T-helper 1 cell treated with Interleukin-12 subunit alpha and Interleukin-12 subunit beta and Interleukin-4 antibody, amounts not matched to agents 30 μg/mL and 1 μg/mL, for 36 hours (primary cell): ENCODE data around the gene RAD1.

ENCODE experiments used
- H3K27ac Mint-ChIP-seq: one replicate; pipeline ENCODE4 v1.8.0; 2021; ENCODE audit warnings: mild to moderate bottlenecking, mixed read lengths
- H3K27me3 Mint-ChIP-seq: one replicate; pipeline ENCODE4 v1.8.0; 2021; ENCODE audit warnings: low read depth, mixed read lengths
- H3K36me3 Mint-ChIP-seq: one replicate; pipeline ENCODE4 v1.8.0; 2021; ENCODE audit warnings: low read depth, mixed read lengths
- H3K4me1 Mint-ChIP-seq: one replicate; pipeline ENCODE4 v1.8.0; 2021; ENCODE audit warnings: low read depth, mixed read lengths
- H3K4me3 Mint-ChIP-seq: one replicate; pipeline ENCODE4 v1.8.0; 2021; ENCODE audit warnings: mild to moderate bottlenecking, moderate library complexity, mixed read lengths
- H3K9me3 Mint-ChIP-seq: one replicate; pipeline ENCODE4 v1.8.0; 2021; ENCODE audit warnings: mixed read lengths

RAD1 gene

DNA sequence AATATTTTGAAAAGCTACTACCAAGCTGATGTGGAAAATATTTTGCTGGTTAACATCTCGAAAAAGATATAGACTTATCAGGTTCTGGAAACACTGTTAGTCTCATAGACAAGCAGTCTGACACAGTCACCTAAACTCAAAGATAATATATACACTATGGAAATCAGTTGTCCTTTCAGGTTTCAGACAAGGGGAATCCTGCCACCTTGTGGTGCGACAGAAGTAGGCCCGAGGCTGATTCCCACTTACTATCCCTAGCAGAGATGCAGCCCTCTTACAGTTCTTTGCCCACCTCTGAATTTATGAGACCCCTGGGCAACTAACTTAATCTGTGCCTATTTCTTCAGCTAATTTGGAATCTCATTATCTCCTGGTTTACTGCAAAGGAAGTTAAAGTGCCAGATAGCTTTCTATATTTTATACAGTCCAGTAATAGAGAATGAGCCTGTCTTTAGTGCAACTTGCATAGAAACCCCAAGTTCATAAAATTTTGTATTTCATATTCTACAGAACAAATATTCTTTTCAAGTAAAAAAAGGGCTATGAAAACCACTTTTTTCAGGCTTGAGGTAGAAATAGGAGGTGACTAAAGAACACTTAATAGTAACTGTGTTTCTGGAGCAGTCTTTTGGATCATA lies 16.9 kb downstream of the RAD1 start:
- H3K4me1 Mint-ChIP-seq: no peaks in the 10 kb centered on the region
- no peak overlapping the region for H3K27ac Mint-ChIP-seq
- H3K9me3 Mint-ChIP-seq: no peaks in the 10 kb centered on the region
- H3K36me3 Mint-ChIP-seq: no peaks in the 10 kb centered on the region
- no peak overlapping the region for H3K4me3 Mint-ChIP-seq
- no peaks in the 10 kb centered on the region for H3K27me3 Mint-ChIP-seq

DNA sequence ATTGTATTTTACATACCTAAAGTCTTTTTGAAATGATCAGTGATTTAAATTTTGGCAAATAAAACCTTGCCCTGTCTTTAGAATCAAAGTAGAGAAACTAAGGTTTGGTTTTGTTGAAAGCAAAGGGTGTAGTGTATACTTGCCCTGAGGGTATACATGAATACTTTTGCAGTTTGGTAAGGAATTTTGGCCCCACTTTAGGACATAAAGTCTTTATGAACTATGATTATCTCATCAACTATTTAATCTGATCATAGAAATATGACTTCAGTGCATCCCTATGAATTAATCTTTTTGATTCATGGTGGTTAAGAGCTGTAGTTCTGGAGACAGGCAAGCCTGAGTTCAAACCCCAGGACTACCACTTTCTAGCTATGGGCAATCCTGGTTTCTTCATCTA lies 17.7 kb downstream of the RAD1 start:
- H3K9me3 Mint-ChIP-seq: no peaks in the 10 kb centered on the region
- H3K4me1 Mint-ChIP-seq: no peaks in the 10 kb centered on the region
- no peaks in the 10 kb centered on the region for H3K36me3 Mint-ChIP-seq
- no peaks in the 10 kb centered on the region for H3K27me3 Mint-ChIP-seq
- H3K4me3 Mint-ChIP-seq: no peak overlapping the region
- H3K27ac Mint-ChIP-seq: no peak overlapping the region

GRCh38 chr5:34895641-34896419 lies 19.5 kb downstream of the RAD1 start:
- Mint-ChIP-seq H3K27me3 (no peaks in the 10 kb centered on the region), H3K4me3 (no peak overlapping the region), H3K27ac (no peak overlapping the region), H3K4me1 (no peaks in the 10 kb centered on the region), H3K9me3 (no peaks in the 10 kb centered on the region), H3K36me3 (no peaks in the 10 kb centered on the region)

GRCh38 chr5:34894716-34895115 lies 20.6 kb downstream of the RAD1 start:
- Mint-ChIP-seq H3K27ac (no peak overlapping the region), H3K4me1 (no peaks in the 10 kb centered on the region), H3K4me3 (no peak overlapping the region), H3K9me3 (no peaks in the 10 kb centered on the region), H3K36me3 (no peaks in the 10 kb centered on the region), H3K27me3 (no peaks in the 10 kb centered on the region)

DNA sequence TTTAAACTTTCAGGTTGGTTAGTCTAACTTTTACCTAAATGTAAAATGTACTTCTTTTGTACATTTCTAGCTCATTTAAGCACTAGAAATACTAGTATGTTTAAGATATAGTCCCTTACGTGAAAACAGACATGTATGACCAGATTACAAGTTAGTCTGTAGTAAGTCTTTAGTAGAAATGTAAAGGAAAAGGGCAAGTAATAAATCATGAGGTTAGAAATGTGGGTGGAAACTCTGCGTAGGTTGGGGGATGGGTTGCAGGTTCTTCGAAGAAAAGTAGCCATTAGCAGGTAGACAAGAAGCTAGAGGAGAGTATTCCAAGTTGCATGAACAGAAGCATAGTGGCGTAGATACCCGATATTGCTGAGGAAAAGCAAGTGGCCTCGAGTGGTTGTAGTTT lies 22.9 kb downstream of the RAD1 start:
- H3K4me1 Mint-ChIP-seq: no peaks in the 10 kb centered on the region
- no peak overlapping the region for H3K4me3 Mint-ChIP-seq
- H3K36me3 Mint-ChIP-seq: no peaks in the 10 kb centered on the region
- no peak overlapping the region for H3K27ac Mint-ChIP-seq
- H3K27me3 Mint-ChIP-seq: no peaks in the 10 kb centered on the region
- H3K9me3 Mint-ChIP-seq: no peaks in the 10 kb centered on the region

DNA sequence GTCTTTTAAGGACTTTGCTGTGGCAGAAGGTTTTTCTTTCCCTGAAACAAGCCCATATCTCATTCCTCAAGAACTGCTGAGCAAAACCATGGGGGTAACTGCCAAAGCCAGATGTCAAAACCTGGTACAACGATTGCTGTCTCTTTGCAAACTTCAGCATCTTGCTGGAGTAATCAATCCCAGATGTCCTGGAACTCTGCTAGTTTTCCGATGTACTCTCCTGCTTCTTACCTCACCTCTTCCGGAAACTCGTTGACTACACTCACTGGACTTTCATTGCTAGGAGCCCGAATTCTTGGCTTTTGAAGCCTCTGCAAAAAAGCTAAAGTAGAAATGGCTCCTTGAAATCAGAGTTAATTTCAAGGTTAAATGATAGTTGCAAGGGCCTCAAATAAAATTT lies 23.3 kb downstream of the RAD1 start:
- Mint-ChIP-seq H3K27me3 (no peaks in the 10 kb centered on the region), H3K27ac (no peak overlapping the region), H3K9me3 (no peaks in the 10 kb centered on the region), H3K36me3 (no peaks in the 10 kb centered on the region), H3K4me1 (no peaks in the 10 kb centered on the region), H3K4me3 (no peak overlapping the region)

- no peaks in the 10 kb centered on the region for H3K4me1 Mint-ChIP-seq
- peaks cover 6% of the 10 kb centered on the region for H3K27me3 Mint-ChIP-seq
- no peak overlapping the region for H3K27ac Mint-ChIP-seq
- no peaks in the 10 kb centered on the region for H3K36me3 Mint-ChIP-seq
- no peak overlapping the region for H3K4me3 Mint-ChIP-seq
- H3K9me3 Mint-ChIP-seq: no peaks in the 10 kb centered on the region
These were observed 25.9 kb downstream of the RAD1 start for GRCh38 chr5:34889394-34889793.

DNA sequence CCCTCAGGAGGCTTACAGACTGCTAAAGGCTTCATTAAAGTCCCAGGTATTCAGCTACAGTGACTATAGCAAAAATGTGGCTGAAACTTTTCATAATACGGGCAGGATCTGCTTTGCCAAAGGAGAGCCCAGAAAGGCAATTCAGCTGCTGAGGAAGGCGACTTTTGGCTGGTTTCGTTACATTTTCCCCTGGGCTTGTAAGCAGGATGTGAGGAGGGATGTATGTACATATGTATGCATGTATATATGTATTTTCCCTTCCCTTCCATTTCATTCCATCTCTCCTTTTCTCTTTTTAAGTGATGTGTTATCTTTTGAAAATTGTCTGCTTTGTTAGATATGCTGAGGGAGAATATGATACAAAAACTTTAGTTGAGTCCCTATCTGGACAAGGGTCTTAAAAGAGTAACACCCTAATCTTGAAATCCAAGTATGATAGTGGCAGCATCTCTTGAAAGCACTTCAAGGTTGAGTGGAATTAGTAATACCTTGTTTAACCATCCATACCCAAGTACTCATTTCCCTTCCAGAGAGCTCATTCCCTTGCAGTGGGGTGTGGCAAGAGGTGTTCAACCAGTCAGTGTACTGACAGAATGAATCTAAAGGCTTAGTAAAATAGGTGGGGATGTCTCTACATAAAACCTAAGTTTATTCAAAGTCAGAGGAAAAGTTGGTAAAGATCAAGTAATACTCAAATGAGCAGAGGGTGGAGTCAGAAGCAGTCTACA lies 28.7 kb downstream of the RAD1 start:
- H3K4me1 Mint-ChIP-seq: no peaks in the 10 kb centered on the region
- H3K27ac Mint-ChIP-seq: no peak overlapping the region
- H3K4me3 Mint-ChIP-seq: no peak overlapping the region
- no peaks in the 10 kb centered on the region for H3K9me3 Mint-ChIP-seq
- no peaks in the 10 kb centered on the region for H3K36me3 Mint-ChIP-seq
- H3K27me3 Mint-ChIP-seq: peaks cover 16% of the 10 kb centered on the region

DNA sequence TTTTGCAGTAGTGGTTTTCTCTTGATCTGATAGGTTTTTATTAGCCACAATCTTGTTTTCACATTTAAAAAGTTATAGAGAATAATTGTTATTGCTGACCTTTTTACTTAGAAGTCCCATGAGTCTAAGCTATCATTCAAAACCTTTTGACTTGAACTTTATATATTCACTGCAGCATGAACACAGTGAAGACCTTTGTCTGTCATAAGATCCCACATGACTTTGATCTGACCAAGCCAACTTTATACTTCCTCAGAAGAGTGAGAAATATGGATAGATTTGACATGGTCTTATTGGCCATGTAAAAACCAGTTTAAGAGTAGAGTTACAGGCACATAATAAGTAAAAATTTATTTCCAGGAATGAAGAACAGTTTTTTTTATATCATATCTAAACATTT lies 34.1 kb downstream of the RAD1 start:
- H3K4me3 Mint-ChIP-seq: no peak overlapping the region
- H3K4me1 Mint-ChIP-seq: no peaks in the 10 kb centered on the region
- H3K27ac Mint-ChIP-seq: no peak overlapping the region
- peaks cover 14% of the 10 kb centered on the region for H3K27me3 Mint-ChIP-seq
- peaks cover 3% of the 10 kb centered on the region for H3K9me3 Mint-ChIP-seq
- no peaks in the 10 kb centered on the region for H3K36me3 Mint-ChIP-seq

DNA sequence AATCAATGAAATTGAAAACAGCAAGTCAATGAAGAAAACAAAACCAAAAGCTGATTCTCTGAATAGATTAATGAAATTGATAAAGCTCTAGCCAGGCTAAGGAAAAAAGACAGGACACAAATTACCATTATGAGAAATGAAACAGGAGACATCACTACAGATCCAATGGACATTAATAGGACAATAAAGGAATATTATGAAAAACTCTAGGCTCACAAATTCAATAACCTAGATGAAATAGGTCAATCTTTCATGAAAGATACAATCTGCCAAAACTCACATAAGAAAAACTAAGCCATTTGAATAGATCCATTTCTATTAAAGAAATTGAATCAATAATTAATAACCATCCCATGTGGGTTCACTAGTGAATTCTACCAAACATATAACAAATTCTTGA lies 39.0 kb downstream of the RAD1 start:
- Mint-ChIP-seq H3K27ac (no peak overlapping the region), H3K36me3 (no peaks in the 10 kb centered on the region), H3K4me3 (no peak overlapping the region), H3K4me1 (no peaks in the 10 kb centered on the region), H3K9me3 (peaks cover 7% of the 10 kb centered on the region), H3K27me3 (peaks cover 9% of the 10 kb centered on the region)

- no peaks in the 10 kb centered on the region for H3K9me3 Mint-ChIP-seq
- no peak overlapping the region for H3K4me3 Mint-ChIP-seq
- H3K36me3 Mint-ChIP-seq: no peaks in the 10 kb centered on the region
- H3K4me1 Mint-ChIP-seq: no peaks in the 10 kb centered on the region
- H3K27ac Mint-ChIP-seq: no peak overlapping the region
- H3K27me3 Mint-ChIP-seq: peaks cover 8% of the 10 kb centered on the region
These were observed 44.9 kb downstream of the RAD1 start for GRCh38 chr5:34870382-34870781.

DNA sequence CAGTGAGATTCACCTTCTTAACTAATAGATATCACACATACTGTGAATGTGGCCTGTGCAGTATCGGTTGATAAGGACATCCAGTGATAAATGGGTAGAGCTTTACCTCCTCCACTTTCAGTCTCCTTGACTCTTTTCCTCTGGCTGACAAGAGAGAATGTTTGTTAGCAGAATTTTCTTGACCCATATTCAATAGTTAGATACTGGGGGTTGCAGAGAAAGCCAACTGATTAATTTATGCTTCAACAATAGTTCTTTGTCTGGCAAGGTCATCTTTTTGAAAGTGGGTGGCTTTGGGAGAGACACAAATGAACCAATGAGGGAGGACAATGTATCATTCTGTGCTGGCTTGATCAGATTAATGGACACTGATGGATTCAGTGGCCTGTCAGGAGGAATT lies 46.0 kb downstream of the RAD1 start:
- Mint-ChIP-seq H3K4me3 (no peak overlapping the region), H3K27ac (no peak overlapping the region), H3K36me3 (no peaks in the 10 kb centered on the region), H3K9me3 (no peaks in the 10 kb centered on the region), H3K27me3 (peaks cover 8% of the 10 kb centered on the region), H3K4me1 (no peaks in the 10 kb centered on the region)

- H3K9me3 Mint-ChIP-seq: no peaks in the 10 kb centered on the region
- H3K27me3 Mint-ChIP-seq: peaks cover 8% of the 10 kb centered on the region
- no peaks in the 10 kb centered on the region for H3K4me1 Mint-ChIP-seq
- H3K27ac Mint-ChIP-seq: no peak overlapping the region
- H3K36me3 Mint-ChIP-seq: no peaks in the 10 kb centered on the region
- H3K4me3 Mint-ChIP-seq: no peak overlapping the region
These were observed 46.5 kb downstream of the RAD1 start for GRCh38 chr5:34868791-34869190.

DNA sequence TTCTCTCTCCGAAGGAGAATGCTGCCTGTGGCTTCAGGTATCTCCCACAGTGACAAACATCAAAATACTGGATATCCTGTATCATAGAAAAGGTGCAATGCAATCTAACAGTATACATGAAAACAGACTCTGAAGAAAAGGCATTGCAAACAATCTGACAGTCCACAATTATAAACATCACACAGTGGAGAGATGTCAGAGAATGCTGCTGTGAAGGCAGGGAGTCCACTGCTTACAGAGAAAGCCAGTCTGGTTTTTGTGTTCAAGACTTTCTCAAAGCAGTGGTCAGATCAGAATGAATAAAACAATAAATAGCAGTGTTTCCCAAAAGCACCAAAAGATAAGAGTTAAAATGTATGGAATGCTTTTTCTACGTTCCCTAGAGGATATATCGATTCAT lies 47.6 kb downstream of the RAD1 start:
- no peaks in the 10 kb centered on the region for H3K4me1 Mint-ChIP-seq
- no peak overlapping the region for H3K4me3 Mint-ChIP-seq
- H3K27me3 Mint-ChIP-seq: peaks cover 3% of the 10 kb centered on the region
- H3K27ac Mint-ChIP-seq: no peak overlapping the region
- no peaks in the 10 kb centered on the region for H3K9me3 Mint-ChIP-seq
- no peaks in the 10 kb centered on the region for H3K36me3 Mint-ChIP-seq

DNA sequence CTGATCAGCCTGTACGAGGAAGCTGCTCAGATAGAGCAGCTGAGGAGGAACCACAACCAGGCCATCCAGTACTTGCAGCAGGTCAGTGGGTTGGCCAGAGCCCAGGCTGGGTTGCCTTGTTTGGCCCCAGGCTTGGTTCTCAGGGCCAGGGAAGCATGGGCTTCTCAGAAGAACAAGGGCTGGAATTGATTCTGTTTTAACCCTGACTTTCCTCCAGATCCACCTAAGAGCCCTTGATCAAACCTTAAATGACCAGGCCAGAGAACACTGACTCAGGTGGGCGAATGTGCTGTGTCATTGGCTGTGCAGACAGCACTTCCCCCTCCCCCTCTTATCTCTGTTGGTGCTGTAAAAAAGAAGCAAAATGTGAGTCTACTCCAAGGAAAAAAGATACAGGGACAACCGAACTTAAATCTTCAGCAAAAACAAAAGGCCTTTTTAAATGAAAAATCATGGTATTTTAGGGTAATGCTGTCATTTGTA lies 48.3 kb downstream of the RAD1 start:
- H3K9me3 Mint-ChIP-seq: no peaks in the 10 kb centered on the region
- no peaks in the 10 kb centered on the region for H3K36me3 Mint-ChIP-seq
- peaks cover 3% of the 10 kb centered on the region for H3K27me3 Mint-ChIP-seq
- no peak overlapping the region for H3K27ac Mint-ChIP-seq
- no peak overlapping the region for H3K4me3 Mint-ChIP-seq
- H3K4me1 Mint-ChIP-seq: no peaks in the 10 kb centered on the region
